ENCODE data around the gene MYH15.

Gene MYH15

GRCh38 chr3:108468577-108468976, 41.8 kb downstream of the MYH15 start:
- no peak for DNase-seq

- DNase-seq = no peak
Measured at GRCh38 chr3:108462899-108463298, 47.5 kb downstream of the MYH15 start.

- peak; percentile 33 for DNase-seq
Measured at GRCh38 chr3:108461661-108462111, 48.7 kb downstream of the MYH15 start.

GRCh38 chr3:108459225-108459624, 51.2 kb downstream of the MYH15 start:
- no peak for DNase-seq

GRCh38 chr3:108455212-108455705, 55.1 kb downstream of the MYH15 start:
- no peak for DNase-seq

- DNase-seq = no peak
Measured at GRCh38 chr3:108453565-108453964, 56.8 kb downstream of the MYH15 start.

GRCh38 chr3:108450444-108450843, 60.0 kb downstream of the MYH15 start:
- DNase-seq = no peak

GRCh38 chr3:108448593-108448992, 61.8 kb downstream of the MYH15 start:
- peak; percentile 85 for DNase-seq

GRCh38 chr3:108447096-108447847, 63.1 kb downstream of the MYH15 start:
- DNase-seq = no peak

GRCh38 chr3:108442281-108442680, 68.1 kb downstream of the MYH15 start:
- no peak for DNase-seq

GRCh38 chr3:108441518-108441917, 68.9 kb downstream of the MYH15 start:
- DNase-seq = no peak

GRCh38 chr3:108441071-108441507, 69.3 kb downstream of the MYH15 start:
- no peak for DNase-seq

GRCh38 chr3:108438542-108438941, 71.9 kb downstream of the MYH15 start:
- DNase-seq = no peak

GRCh38 chr3:108437439-108437838, 73.0 kb downstream of the MYH15 start:
- no peak for DNase-seq

- no peak for DNase-seq
Measured at GRCh38 chr3:108433928-108434327, 76.5 kb downstream of the MYH15 start.

- no peak for DNase-seq
Measured at GRCh38 chr3:108432431-108432830, 78.0 kb downstream of the MYH15 start.

- no peak for DNase-seq
Measured at GRCh38 chr3:108430540-108430939, 79.9 kb downstream of the MYH15 start.

GRCh38 chr3:108428586-108428985, 81.8 kb downstream of the MYH15 start:
- peak; percentile 21 for DNase-seq

GRCh38 chr3:108420926-108421325, 89.5 kb downstream of the MYH15 start:
- no peak for DNase-seq

GRCh38 chr3:108416111-108416869, 94.1 kb downstream of the MYH15 start:
- no peak for DNase-seq

GRCh38 chr3:108415661-108416060, 94.7 kb downstream of the MYH15 start:
- DNase-seq = no peak

GRCh38 chr3:108414007-108414406, 96.4 kb downstream of the MYH15 start:
- DNase-seq = no peak

- no peak for DNase-seq
Measured at GRCh38 chr3:108412121-108412750, 98.2 kb downstream of the MYH15 start.
